Astrocyte (in vitro differentiated cells and primary cell): ENCODE data around the gene CCR8.

Experiments used
- EZH2 ChIP-seq: IDR thresholded peaks from 2 replicates; pipeline ENCODE4 v1.6.1; 2012; ENCODE audit warnings: mild to moderate bottlenecking, low read length, inconsistent platforms; ENCODE audit not compliant: insufficient read depth
- TF ChIP-seq, protein P1 (sequence below): IDR thresholded peaks from 2 replicates; pipeline ENCODE4 v1.5.1; 2011; ENCODE audit warnings: low read depth, mild to moderate bottlenecking, inconsistent platforms, low read length, moderate library complexity; ENCODE audit not compliant: insufficient read depth

DNA sequence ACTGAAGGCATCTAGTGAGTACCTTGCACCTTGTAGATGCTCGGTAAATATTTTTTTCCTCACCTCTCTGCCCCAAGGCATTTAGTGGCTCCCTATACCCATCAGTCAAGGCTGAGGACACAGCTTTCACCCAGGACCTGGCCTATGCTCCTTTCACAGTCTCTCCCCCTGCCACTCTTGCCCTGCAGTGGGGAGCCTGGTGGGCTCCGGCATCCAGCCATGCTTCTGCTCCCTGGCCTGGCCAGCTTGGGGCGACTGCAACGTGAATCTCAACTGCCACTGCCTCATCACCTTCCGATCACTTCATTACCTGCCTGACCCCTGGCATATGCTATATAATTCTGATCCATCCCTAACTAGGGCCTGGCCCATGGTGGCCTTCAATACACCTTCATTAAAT, 48.9 kb upstream of the CCR8 start:
- TF ChIP-seq, protein P1, sequence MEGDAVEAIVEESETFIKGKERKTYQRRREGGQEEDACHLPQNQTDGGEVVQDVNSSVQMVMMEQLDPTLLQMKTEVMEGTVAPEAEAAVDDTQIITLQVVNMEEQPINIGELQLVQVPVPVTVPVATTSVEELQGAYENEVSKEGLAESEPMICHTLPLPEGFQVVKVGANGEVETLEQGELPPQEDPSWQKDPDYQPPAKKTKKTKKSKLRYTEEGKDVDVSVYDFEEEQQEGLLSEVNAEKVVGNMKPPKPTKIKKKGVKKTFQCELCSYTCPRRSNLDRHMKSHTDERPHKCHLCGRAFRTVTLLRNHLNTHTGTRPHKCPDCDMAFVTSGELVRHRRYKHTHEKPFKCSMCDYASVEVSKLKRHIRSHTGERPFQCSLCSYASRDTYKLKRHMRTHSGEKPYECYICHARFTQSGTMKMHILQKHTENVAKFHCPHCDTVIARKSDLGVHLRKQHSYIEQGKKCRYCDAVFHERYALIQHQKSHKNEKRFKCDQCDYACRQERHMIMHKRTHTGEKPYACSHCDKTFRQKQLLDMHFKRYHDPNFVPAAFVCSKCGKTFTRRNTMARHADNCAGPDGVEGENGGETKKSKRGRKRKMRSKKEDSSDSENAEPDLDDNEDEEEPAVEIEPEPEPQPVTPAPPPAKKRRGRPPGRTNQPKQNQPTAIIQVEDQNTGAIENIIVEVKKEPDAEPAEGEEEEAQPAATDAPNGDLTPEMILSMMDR = no peak
- TF ChIP-seq EZH2 = no peak
